ENCODE measurements around the gene MLN.
A peak's percentile ranks its signal among the peaks of the same experiment; 100 is the strongest.

The MLN gene

GRCh38 chr6:33779290-33779689 lies 24.5 kb downstream of the MLN start:
- Histone ChIP-seq H3K36me3 (ENCODE audit: insufficient read depth, insufficient read length, low read length) (peaks cover 89% of the 10 kb centered on the region), H3K9ac (ENCODE audit: insufficient read length, low read depth) (peak overlapping the region; percentile 58), H3K9me3 (ENCODE audit: insufficient read depth, low read length) (no peaks in the 10 kb centered on the region), H3K4me3 (ENCODE audit: insufficient read length, low read depth) (no peak overlapping the region), H3K4me1 (ENCODE audit: insufficient read depth, insufficient read length) (peaks cover 28% of the 10 kb centered on the region), H3K27me3 (ENCODE audit: insufficient read depth, insufficient read length) (no peaks in the 10 kb centered on the region)
- TF ChIP-seq YY1 (IDR thresholded peaks at IDR 0.05; ENCODE audit: insufficient read depth, insufficient read length) = no peak
- TF ChIP-seq SUZ12 (IDR thresholded peaks at IDR 0.05; ENCODE audit: extremely low read depth, insufficient read depth, insufficient read length) = no peak
- no peak for TF ChIP-seq ZNF274 (IDR thresholded peaks at IDR 0.05; ENCODE audit: low read depth, low read length)
- no peak for DNase-seq (ENCODE audit: low read depth, low spot score)

- no peak for DNase-seq (ENCODE audit: low read depth, low spot score)
- Histone ChIP-seq H3K4me3 (ENCODE audit: insufficient read length, low read depth) (no peak overlapping the region), H3K36me3 (ENCODE audit: insufficient read depth, insufficient read length, low read length) (peaks cover 87% of the 10 kb centered on the region), H3K27me3 (ENCODE audit: insufficient read depth, insufficient read length) (no peaks in the 10 kb centered on the region), H3K9me3 (ENCODE audit: insufficient read depth, low read length) (no peaks in the 10 kb centered on the region), H3K4me1 (ENCODE audit: insufficient read depth, insufficient read length) (peaks cover 29% of the 10 kb centered on the region), H3K9ac (ENCODE audit: insufficient read length, low read depth) (peak overlapping the region; percentile 6)
- TF ChIP-seq SUZ12 (IDR thresholded peaks at IDR 0.05; ENCODE audit: extremely low read depth, insufficient read depth, insufficient read length) (no peak), YY1 (IDR thresholded peaks at IDR 0.05; ENCODE audit: insufficient read depth, insufficient read length) (no peak), ZNF274 (IDR thresholded peaks at IDR 0.05; ENCODE audit: low read depth, low read length) (no peak)
Observed at GRCh38 chr6:33778444-33779121, 25.2 kb downstream of the MLN start.

GRCh38 chr6:33777398-33778388 lies 26.1 kb downstream of the MLN start:
- no peaks in the 10 kb centered on the region for H3K27me3 ChIP-seq (ENCODE audit: insufficient read depth, insufficient read length)

GRCh38 chr6:33776764-33777163 lies 27.0 kb downstream of the MLN start:
- no peak for DNase-seq (ENCODE audit: low read depth, low spot score)
- H3K36me3 ChIP-seq (ENCODE audit: insufficient read depth, insufficient read length, low read length) = peaks cover 86% of the 10 kb centered on the region

More at GRCh38 chr6:33777398-33778388, 26.1 kb downstream of the MLN start:
- no peak for DNase-seq (ENCODE audit: low read depth, low spot score)
- TF ChIP-seq YY1 (IDR thresholded peaks at IDR 0.05; ENCODE audit: insufficient read depth, insufficient read length) (no peak), SUZ12 (IDR thresholded peaks at IDR 0.05; ENCODE audit: extremely low read depth, insufficient read depth, insufficient read length) (no peak), ZNF274 (IDR thresholded peaks at IDR 0.05; ENCODE audit: low read depth, low read length) (no peak)
- peaks cover 87% of the 10 kb centered on the region for H3K36me3 ChIP-seq (ENCODE audit: insufficient read depth, insufficient read length, low read length)
- no peak overlapping the region for H3K4me3 ChIP-seq (ENCODE audit: insufficient read length, low read depth)
- H3K9ac ChIP-seq (ENCODE audit: insufficient read length, low read depth) = peak overlapping the region; percentile 17
- peaks cover 36% of the 10 kb centered on the region for H3K4me1 ChIP-seq (ENCODE audit: insufficient read depth, insufficient read length)
- H3K9me3 ChIP-seq (ENCODE audit: insufficient read depth, low read length) = no peaks in the 10 kb centered on the region

GRCh38 chr6:33776186-33776585 lies 27.6 kb downstream of the MLN start:
- no peak for DNase-seq (ENCODE audit: low read depth, low spot score)
- H3K27me3 ChIP-seq (ENCODE audit: insufficient read depth, insufficient read length) = no peaks in the 10 kb centered on the region
- H3K9me3 ChIP-seq (ENCODE audit: insufficient read depth, low read length) = no peaks in the 10 kb centered on the region
- peaks cover 84% of the 10 kb centered on the region for H3K36me3 ChIP-seq (ENCODE audit: insufficient read depth, insufficient read length, low read length)
- H3K4me3 ChIP-seq (ENCODE audit: insufficient read length, low read depth) = no peak overlapping the region
- no peak for TF ChIP-seq ZNF274 (IDR thresholded peaks at IDR 0.05; ENCODE audit: low read depth, low read length)
- TF ChIP-seq YY1 (IDR thresholded peaks at IDR 0.05; ENCODE audit: insufficient read depth, insufficient read length) = no peak
- TF ChIP-seq SUZ12 (IDR thresholded peaks at IDR 0.05; ENCODE audit: extremely low read depth, insufficient read depth, insufficient read length) = no peak
- H3K4me1 ChIP-seq (ENCODE audit: insufficient read depth, insufficient read length) = peaks cover 39% of the 10 kb centered on the region
- H3K9ac ChIP-seq (ENCODE audit: insufficient read length, low read depth) = no peak overlapping the region

More at GRCh38 chr6:33776764-33777163, 27.0 kb downstream of the MLN start:
- Histone ChIP-seq H3K9ac (ENCODE audit: insufficient read length, low read depth) (no peak overlapping the region), H3K4me3 (ENCODE audit: insufficient read length, low read depth) (no peak overlapping the region), H3K9me3 (ENCODE audit: insufficient read depth, low read length) (no peaks in the 10 kb centered on the region), H3K4me1 (ENCODE audit: insufficient read depth, insufficient read length) (peaks cover 40% of the 10 kb centered on the region), H3K27me3 (ENCODE audit: insufficient read depth, insufficient read length) (no peaks in the 10 kb centered on the region)
- TF ChIP-seq ZNF274 (IDR thresholded peaks at IDR 0.05; ENCODE audit: low read depth, low read length) (no peak), YY1 (IDR thresholded peaks at IDR 0.05; ENCODE audit: insufficient read depth, insufficient read length) (no peak)

GRCh38 chr6:33774774-33775173 lies 29.0 kb downstream of the MLN start:
- H3K9me3 ChIP-seq (ENCODE audit: insufficient read depth, low read length) = no peaks in the 10 kb centered on the region
- no peak overlapping the region for H3K4me3 ChIP-seq (ENCODE audit: insufficient read length, low read depth)
- H3K27me3 ChIP-seq (ENCODE audit: insufficient read depth, insufficient read length) = no peaks in the 10 kb centered on the region
- H3K36me3 ChIP-seq (ENCODE audit: insufficient read depth, insufficient read length, low read length) = peaks cover 73% of the 10 kb centered on the region
- no peak for DNase-seq (ENCODE audit: low read depth, low spot score)
- TF ChIP-seq YY1 (IDR thresholded peaks at IDR 0.05; ENCODE audit: insufficient read depth, insufficient read length) (no peak), SUZ12 (IDR thresholded peaks at IDR 0.05; ENCODE audit: extremely low read depth, insufficient read depth, insufficient read length) (no peak), ZNF274 (IDR thresholded peaks at IDR 0.05; ENCODE audit: low read depth, low read length) (no peak)
- H3K9ac ChIP-seq (ENCODE audit: insufficient read length, low read depth) = no peak overlapping the region
- peaks cover 40% of the 10 kb centered on the region for H3K4me1 ChIP-seq (ENCODE audit: insufficient read depth, insufficient read length)
